ENCODE measurements around the gene UBE2D2.

UBE2D2 gene

GRCh38 chr5:139662617-139663016, 101.5 kb downstream of the UBE2D2 start:
- Histone ChIP-seq H4K20me1 (ENCODE audit: insufficient read depth, low read length) (no peaks in the 10 kb centered on the region), H3K27ac (ENCODE audit: low read depth, low read length, poor library complexity, severe bottlenecking) (peak overlapping the region; percentile 97), H3K4me3 (ENCODE audit: low read depth, low read length, poor library complexity, severe bottlenecking) (no peak overlapping the region), H3K79me2 (ENCODE audit: insufficient read depth, low read length) (peaks cover 28% of the 10 kb centered on the region), H3K4me2 (ENCODE audit: low read length) (peak overlapping the region; percentile 7; the same call in 1 of the 2 replicates), H3K9me2 (ENCODE audit: low read depth, low read length) (no peaks in the 10 kb centered on the region), H3F3A (ENCODE audit: insufficient read depth, low read length) (no peaks in the 10 kb centered on the region), H3K27me3 (ENCODE audit: insufficient read depth, low read length) (no peaks in the 10 kb centered on the region), H3K36me3 (ENCODE audit: insufficient read depth, low read length) (peaks cover 13% of the 10 kb centered on the region; the same call in 1 of the 2 replicates), H2AFZ (ENCODE audit: low read length) (no peak overlapping the region), H3K9ac (ENCODE audit: low read length) (no peak overlapping the region; the same call in 1 of the 2 replicates), H3K9me3 (ENCODE audit: low read length) (no peaks in the 10 kb centered on the region), H3K4me1 (ENCODE audit: insufficient read depth, low read length, severe bottlenecking) (peaks cover 99% of the 10 kb centered on the region)
- TF ChIP-seq EZH2 (IDR thresholded peaks at IDR 0.05; ENCODE audit: borderline replicate concordance, low read length): no peak
- no peak for TF ChIP-seq CTCF (IDR thresholded peaks at IDR 0.05; ENCODE audit: low read length)

GRCh38 chr5:139663207-139664085, 102.3 kb downstream of the UBE2D2 start:
- Histone ChIP-seq H3K9me3 (ENCODE audit: low read length) (no peaks in the 10 kb centered on the region), H3K27ac (ENCODE audit: low read depth, low read length, poor library complexity, severe bottlenecking) (peak overlapping the region; percentile 97), H3K4me1 (ENCODE audit: insufficient read depth, low read length, severe bottlenecking) (peaks cover 99% of the 10 kb centered on the region), H3K9me2 (ENCODE audit: low read depth, low read length) (no peaks in the 10 kb centered on the region), H2AFZ (ENCODE audit: low read length) (no peak overlapping the region), H3K4me2 (ENCODE audit: low read length) (peak overlapping the region; percentile 7; the same call in 1 of the 2 replicates), H3K27me3 (ENCODE audit: insufficient read depth, low read length) (no peaks in the 10 kb centered on the region), H3K36me3 (ENCODE audit: insufficient read depth, low read length) (peaks cover 13% of the 10 kb centered on the region; the same call in 1 of the 2 replicates), H4K20me1 (ENCODE audit: insufficient read depth, low read length) (no peaks in the 10 kb centered on the region), H3K4me3 (ENCODE audit: low read depth, low read length, poor library complexity, severe bottlenecking) (no peak overlapping the region), H3K79me2 (ENCODE audit: insufficient read depth, low read length) (peaks cover 29% of the 10 kb centered on the region), H3K9ac (ENCODE audit: low read length) (no peak overlapping the region; the same call in 1 of the 2 replicates), H3F3A (ENCODE audit: insufficient read depth, low read length) (no peaks in the 10 kb centered on the region)
- TF ChIP-seq CTCF (IDR thresholded peaks at IDR 0.05; ENCODE audit: low read length) (no peak), EZH2 (IDR thresholded peaks at IDR 0.05; ENCODE audit: borderline replicate concordance, low read length) (no peak)

- Histone ChIP-seq H3K9me2 (ENCODE audit: low read depth, low read length) (no peaks in the 10 kb centered on the region), H3K79me2 (ENCODE audit: insufficient read depth, low read length) (peaks cover 26% of the 10 kb centered on the region), H3K27ac (ENCODE audit: low read depth, low read length, poor library complexity, severe bottlenecking) (peak overlapping the region; percentile 97), H3K36me3 (ENCODE audit: insufficient read depth, low read length) (peaks cover 13% of the 10 kb centered on the region; the same call in 1 of the 2 replicates), H3K4me2 (ENCODE audit: low read length) (peak overlapping the region; percentile 96; the same call in 1 of the 2 replicates), H3K4me1 (ENCODE audit: insufficient read depth, low read length, severe bottlenecking) (peaks cover 99% of the 10 kb centered on the region), H4K20me1 (ENCODE audit: insufficient read depth, low read length) (no peaks in the 10 kb centered on the region), H2AFZ (ENCODE audit: low read length) (no peak overlapping the region), H3K4me3 (ENCODE audit: low read depth, low read length, poor library complexity, severe bottlenecking) (no peak overlapping the region), H3F3A (ENCODE audit: insufficient read depth, low read length) (no peaks in the 10 kb centered on the region), H3K27me3 (ENCODE audit: insufficient read depth, low read length) (no peaks in the 10 kb centered on the region), H3K9ac (ENCODE audit: low read length) (peak overlapping the region; percentile 22; the same call in 1 of the 2 replicates), H3K9me3 (ENCODE audit: low read length) (no peaks in the 10 kb centered on the region)
- TF ChIP-seq CTCF (IDR thresholded peaks at IDR 0.05; ENCODE audit: low read length): no peak
- TF ChIP-seq EZH2 (IDR thresholded peaks at IDR 0.05; ENCODE audit: borderline replicate concordance, low read length): no peak
Measured at GRCh38 chr5:139664086-139664693, 103.1 kb downstream of the UBE2D2 start.
